Right lobe of liver (tissue), 4 donors: Measurements from ENCODE around the gene NIPBL.

ENCODE experiments used
- CTCF ChIP-seq, 4 donors: fragments of 200-600 bp in 3 of 4; fragments of 450-650 bp in 1 of 4; IDR thresholded peaks; one replicate each; pipeline versions ENCODE4 v1.5.1 to v1.8.0; 2016 to 2022; ENCODE audit warnings: antibody characterized with exemption in 4 of 4, mild to moderate bottlenecking in 2 of 4
- POLR2A ChIP-seq: fragments of 450-650 bp; IDR thresholded peaks from one replicate; pipeline ENCODE4 v1.6.1; 2017; ENCODE audit warnings: antibody characterized with exemption, mild to moderate bottlenecking
- donor health status: DM: no; HTN: no; CAD: no.
- donor health status: DM: no; HTN: no; CAD: no.
- donor health status: DM: no; HTN: yes; CAD: no.

DNA sequence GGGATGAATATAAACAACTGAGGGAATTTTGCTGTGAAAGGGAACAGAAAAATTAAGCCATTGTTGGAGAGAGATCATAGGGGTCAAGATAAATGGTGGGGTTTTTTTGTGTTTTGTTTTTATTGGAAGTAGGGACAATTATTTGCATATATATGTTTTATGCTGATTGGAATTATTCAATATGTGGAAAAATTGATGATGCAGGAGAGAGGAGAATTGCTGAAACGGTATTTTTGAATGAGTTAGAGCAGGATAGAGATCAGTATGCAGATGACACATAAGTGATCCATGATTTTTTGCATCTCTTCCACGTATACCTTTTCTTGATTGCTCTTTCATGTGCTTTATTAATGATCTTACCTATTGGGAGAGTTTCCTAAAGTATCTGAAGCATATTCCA is 67.5 kb downstream of the NIPBL start:
- TF ChIP-seq CTCF (IDR thresholded peaks at IDR 0.05) (no peak), POLR2A (no peak)
